Measurements from ENCODE around the gene STK32B. TPM values are rescaled to one million over a fixed set of nuclear protein-coding genes. Genes with fewer than 3 reads are reported as not detected.

The STK32B gene
- total RNA-seq, 3 donors from 2014 or later, result not detected

DNA sequence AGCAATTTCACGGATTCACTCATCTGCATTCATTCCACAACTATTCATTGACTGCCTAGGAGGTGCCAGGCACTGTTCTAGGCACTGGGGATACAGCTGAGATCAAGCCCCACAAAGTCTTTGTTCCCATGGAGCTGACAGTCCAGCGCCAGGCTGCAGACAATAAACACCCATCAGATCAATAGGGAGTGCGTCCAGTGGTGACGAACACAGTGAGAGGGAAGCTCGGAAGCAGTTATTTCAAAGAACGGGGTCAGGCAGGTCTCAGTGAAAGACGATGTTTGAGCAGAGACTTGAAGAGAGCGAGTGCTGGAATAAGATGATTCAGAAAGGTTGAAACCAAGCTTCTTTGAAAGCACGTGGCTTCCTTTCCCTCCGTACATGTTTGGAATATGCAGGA is 489.9 kb downstream of the STK32B start:
- Mint-ChIP-seq H3K4me3 (no peak overlapping the region), H3K36me3 (ENCODE audit: insufficient read depth) (no peaks in the 10 kb centered on the region), H3K4me1 (ENCODE audit: low read depth) (no peaks in the 10 kb centered on the region), H3K27me3 (ENCODE audit: low read depth) (no peaks in the 10 kb centered on the region), H3K9me3 (no peaks in the 10 kb centered on the region)
- no peak for ATAC-seq
- DNase-seq, result no peak

DNA sequence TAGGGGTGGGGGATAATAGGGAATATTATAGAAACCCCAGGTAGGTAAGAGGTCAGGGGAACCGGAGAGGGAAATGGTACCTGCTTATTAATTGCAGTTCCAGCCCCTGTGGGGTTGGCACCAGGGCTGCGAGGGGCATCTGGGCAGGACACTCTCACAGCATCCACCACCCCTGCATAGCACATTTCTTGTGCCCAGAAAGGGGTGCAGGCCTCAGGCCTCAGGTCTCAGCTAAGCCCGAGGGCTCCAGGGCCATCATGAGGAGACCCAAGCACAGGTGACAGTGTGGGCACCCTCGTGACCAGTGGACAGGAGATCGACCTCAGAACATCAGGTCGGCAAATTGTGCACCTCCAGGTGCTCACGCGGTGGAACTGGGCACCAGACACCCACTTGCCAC is 492.4 kb downstream of the STK32B start:
- H3K4me1 Mint-ChIP-seq (ENCODE audit: low read depth), result no peaks in the 10 kb centered on the region
- H3K4me3 Mint-ChIP-seq, result no peak overlapping the region
- DNase-seq (no peak), ATAC-seq (no peak)
- no peaks in the 10 kb centered on the region for H3K27me3 Mint-ChIP-seq (ENCODE audit: low read depth)
- no peaks in the 10 kb centered on the region for H3K9me3 Mint-ChIP-seq
- no peaks in the 10 kb centered on the region for H3K36me3 Mint-ChIP-seq (ENCODE audit: insufficient read depth)

DNA sequence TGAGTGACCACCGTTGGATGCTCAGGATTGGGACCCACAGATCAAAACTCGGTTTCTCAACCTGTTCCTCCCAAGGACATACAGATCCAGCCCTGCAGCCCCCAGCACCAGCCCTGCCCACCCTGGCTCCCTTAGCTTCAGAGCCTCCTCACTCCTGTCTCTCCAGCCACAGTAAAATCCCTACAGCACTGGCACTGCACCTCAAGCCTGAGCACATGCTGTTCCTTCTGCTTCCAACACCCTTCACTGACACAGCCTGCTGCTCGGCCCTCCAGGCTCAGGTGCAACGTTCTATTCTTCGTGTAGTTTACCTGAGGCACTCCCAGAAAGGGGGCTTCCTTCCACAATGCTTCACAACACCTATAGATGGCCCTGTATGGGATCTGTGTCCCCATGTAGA is 493.5 kb downstream of the STK32B start:
- no peaks in the 10 kb centered on the region for H3K36me3 Mint-ChIP-seq (ENCODE audit: insufficient read depth)
- H3K27me3 Mint-ChIP-seq (ENCODE audit: low read depth), result no peaks in the 10 kb centered on the region
- DNase-seq (no peak), ATAC-seq (no peak)
- H3K9me3 Mint-ChIP-seq, result peaks cover 2% of the 10 kb centered on the region
- no peak overlapping the region for H3K4me3 Mint-ChIP-seq
- no peaks in the 10 kb centered on the region for H3K4me1 Mint-ChIP-seq (ENCODE audit: low read depth)

DNA sequence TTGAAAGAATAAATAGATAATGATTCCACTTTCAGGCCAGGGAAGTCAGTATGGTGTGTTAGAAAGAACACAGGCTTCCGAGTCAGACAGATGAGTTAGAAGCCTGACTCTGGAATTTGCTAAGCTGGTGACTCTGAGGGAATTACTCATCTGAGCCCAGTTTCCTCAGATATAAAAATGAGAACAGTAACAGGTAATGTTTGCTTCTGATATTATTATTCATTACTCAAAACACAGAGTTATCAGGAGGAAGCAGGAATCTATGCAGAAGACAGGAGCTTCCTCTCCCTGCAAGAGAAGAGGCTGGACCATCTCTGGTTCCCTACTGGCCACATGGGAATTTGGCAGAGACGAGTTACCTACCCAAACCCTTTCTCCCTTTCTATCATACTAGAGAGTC is 494.0 kb downstream of the STK32B start:
- no peaks in the 10 kb centered on the region for H3K27me3 Mint-ChIP-seq (ENCODE audit: low read depth)
- peaks cover 7% of the 10 kb centered on the region for H3K9me3 Mint-ChIP-seq
- no peaks in the 10 kb centered on the region for H3K36me3 Mint-ChIP-seq (ENCODE audit: insufficient read depth)
- DNase-seq, result no peak
- no peak overlapping the region for H3K4me3 Mint-ChIP-seq
- no peak for ATAC-seq
- H3K4me1 Mint-ChIP-seq (ENCODE audit: low read depth), result no peaks in the 10 kb centered on the region

DNA sequence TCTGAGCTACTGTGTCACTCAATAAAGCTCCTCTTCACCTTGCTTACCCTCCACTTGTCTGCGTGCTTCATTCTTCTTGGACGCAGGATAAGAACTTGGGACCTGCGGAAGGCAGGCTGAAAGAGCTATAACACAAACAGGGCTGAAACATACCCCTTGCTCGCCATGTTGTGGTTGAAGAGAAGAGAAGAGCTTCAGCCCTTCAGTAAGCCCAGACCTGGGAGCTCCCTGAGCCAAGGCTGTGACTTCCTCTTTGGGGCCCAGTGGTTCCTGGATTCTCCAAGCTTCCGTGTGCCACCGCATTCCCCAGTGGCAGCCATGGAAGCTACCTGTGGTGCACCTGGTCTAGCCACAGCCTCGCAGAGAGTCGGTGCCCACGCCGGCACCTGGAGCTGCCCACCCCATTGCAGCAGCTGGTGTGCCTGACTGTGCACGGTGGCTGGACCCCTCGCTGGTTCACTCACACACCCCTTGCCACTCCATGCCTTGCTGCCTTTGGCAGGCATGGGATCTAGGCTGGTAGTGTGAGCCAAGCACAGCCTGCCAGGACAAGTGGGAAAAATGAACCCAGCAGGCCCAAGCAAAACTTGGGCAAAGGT is 496.5 kb downstream of the STK32B start:
- no peak for ATAC-seq
- Mint-ChIP-seq H3K4me1 (ENCODE audit: low read depth) (no peaks in the 10 kb centered on the region), H3K9me3 (peaks cover 12% of the 10 kb centered on the region), H3K27me3 (ENCODE audit: low read depth) (no peaks in the 10 kb centered on the region), H3K4me3 (no peak overlapping the region), H3K36me3 (ENCODE audit: insufficient read depth) (no peaks in the 10 kb centered on the region)
- no peak for DNase-seq

Other genes starting within 250 kb of the STK32B start
- under 1 TPM in 1 of 3 donors, not detected in 2; 0.14 TPM for gene MSX1, start 191.8 kb upstream of the STK32B start, total RNA-seq
- not detected for gene CYTL1, start 32.0 kb upstream of the STK32B start, total RNA-seq

Data from activated T-cell treated with anti-CD3 and anti-CD28 coated beads, Interleukin-2, amount 50 U/mL, for 4 hours (primary cell).